T-cell (primary cell): ENCODE results near the gene ADM5. TPM values are rescaled to one million over a fixed set of nuclear protein-coding genes. Genes with fewer than 3 reads are reported as not detected.
A peak's percentile ranks its signal among the peaks of the same experiment; 100 is the strongest.

Experiments
- ATAC-seq, 4 experiments: fragments of 200-7000 bp in 3 of 4; fragments of 150-1000 bp in 1 of 4; cut with Tn5 transposase; replicated peaks in 1 of 4; 1 replicate in 3 of 4; 2 replicates in 1 of 4; pipeline ENCODE4 v1.10.0; 2021; ENCODE audit warnings: moderate library complexity in 3 of 4, mild to moderate bottlenecking in 2 of 4, moderate number of reproducible peaks in 1 of 4
- CTCF ChIA-PET, 2 donors: fragments of 300-600 bp; sonication (Branson Sonifier 250); formaldehyde crosslinking; loops; one replicate each; lab custom pipeline; 2022; ENCODE audit warnings: antibody characterized with exemption in 2 of 2; lab: Charles Lee
- POLR2A ChIA-PET, 2 donors: fragments of 300-600 bp; sonication (Branson Sonifier 250); formaldehyde crosslinking; loops; one replicate each; lab custom pipeline; 2022; ENCODE audit warnings: antibody characterized with exemption in 2 of 2; lab: Charles Lee
- DNase-seq, 35 experiments: peaks; one replicate each; pipeline versions ENCODE4 v3.0.0 to v3.0.0-alpha.2; 2013 to 2023
- H3K27ac ChIP-seq: one replicate; pipeline ENCODE4 v1.5.1; 2013; ENCODE audit warnings: low read length
- H3K27me3 ChIP-seq, 2 experiments: replicated peaks in 1 of 2; 1 replicate in 1 of 2; 2 replicates in 1 of 2; pipeline versions ENCODE4 v1.6.1 to v1.7.0; 2013; ENCODE audit warnings: low read length in 1 of 2, mixed read lengths in 1 of 2; ENCODE audit not compliant: control insufficient read depth in 2 of 2, insufficient read depth in 2 of 2; ENCODE audit errors: extremely low read depth in 1 of 2
- H3K36me3 ChIP-seq, 2 donors: 1 replicate in 1 of 2; 2 replicates in 1 of 2; pipeline versions ENCODE4 v1.6.1 to v1.7.0; 2013; ENCODE audit warnings: low read length in 1 of 2; ENCODE audit not compliant: control insufficient read depth in 2 of 2, insufficient read depth in 1 of 2; ENCODE audit errors: extremely low read depth in 1 of 2
- H3K4me1 ChIP-seq, 2 experiments: 1 replicate in 1 of 2; 2 replicates in 1 of 2; pipeline versions ENCODE4 v1.6.1 to v1.7.0; 2013; ENCODE audit warnings: low read length in 2 of 2, mixed read lengths in 1 of 2; ENCODE audit not compliant: insufficient read depth in 2 of 2, control insufficient read depth in 1 of 2; ENCODE audit errors: extremely low read depth in 1 of 2
- H3K4me3 ChIP-seq, 2 donors: 1 replicate in 1 of 2; 2 replicates in 1 of 2; pipeline versions ENCODE4 v1.5.1 to v1.7.0; 2013; ENCODE audit warnings: mild to moderate bottlenecking in 2 of 2, low read length in 1 of 2, moderate library complexity in 1 of 2; ENCODE audit not compliant: control insufficient read depth in 1 of 2; ENCODE audit errors: extremely low read depth in 1 of 2
- H3K9me3 ChIP-seq: 2 replicates; pipeline ENCODE4 v1.7.0; 2013
- H3K27ac Mint-ChIP-seq, 2 donors: one replicate each; pipeline ENCODE4 v1.8.0; 2020 to 2021; ENCODE audit warnings: mild to moderate bottlenecking in 2 of 2, mixed read lengths in 2 of 2
- H3K27me3 Mint-ChIP-seq, 2 donors: one replicate each; pipeline ENCODE4 v1.8.0; 2021 to 2022; ENCODE audit warnings: mixed read lengths in 2 of 2
- H3K36me3 Mint-ChIP-seq: one replicate; pipeline ENCODE4 v1.8.0; 2021; ENCODE audit warnings: mixed read lengths
- H3K4me1 Mint-ChIP-seq, 3 donors: one replicate each; pipeline ENCODE4 v1.8.0; 2020 to 2022; ENCODE audit warnings: mixed read lengths in 3 of 3, mild to moderate bottlenecking in 1 of 3
- H3K4me3 Mint-ChIP-seq, 3 donors: one replicate each; pipeline ENCODE4 v1.8.0; 2020 to 2022; ENCODE audit warnings: mild to moderate bottlenecking in 3 of 3, mixed read lengths in 3 of 3, moderate library complexity in 3 of 3
- H3K9me3 Mint-ChIP-seq, 3 donors: one replicate each; pipeline ENCODE4 v1.8.0; 2020 to 2022; ENCODE audit warnings: mixed read lengths in 3 of 3
- WGBS: methylation state at CpG from one replicate; pipeline ENCODE4 v1.1.5; 2013; ENCODE audit warnings: missing lambda C conversion rate; ENCODE audit not compliant: insufficient coverage; 5-methylcytosine and 5-hydroxymethylcytosine counted together
- total RNA-seq, 35 experiments: library from RNA in 6 of 35; stranded (reverse) in 6 of 35; fragments of 120-200 nt in 1 of 35; gene quantifications; one replicate each; pipeline versions ENCODE4 v1.2.1 to v1.2.4 and lab custom pipeline; 2013 to 2026

The ADM5 gene
- total RNA-seq, 5 donors from 2014 or later (not counting 1 experiment from before 2014, with no cell fraction given), result 3.5 to 6.4 (median 5.6) TPM

DNA sequence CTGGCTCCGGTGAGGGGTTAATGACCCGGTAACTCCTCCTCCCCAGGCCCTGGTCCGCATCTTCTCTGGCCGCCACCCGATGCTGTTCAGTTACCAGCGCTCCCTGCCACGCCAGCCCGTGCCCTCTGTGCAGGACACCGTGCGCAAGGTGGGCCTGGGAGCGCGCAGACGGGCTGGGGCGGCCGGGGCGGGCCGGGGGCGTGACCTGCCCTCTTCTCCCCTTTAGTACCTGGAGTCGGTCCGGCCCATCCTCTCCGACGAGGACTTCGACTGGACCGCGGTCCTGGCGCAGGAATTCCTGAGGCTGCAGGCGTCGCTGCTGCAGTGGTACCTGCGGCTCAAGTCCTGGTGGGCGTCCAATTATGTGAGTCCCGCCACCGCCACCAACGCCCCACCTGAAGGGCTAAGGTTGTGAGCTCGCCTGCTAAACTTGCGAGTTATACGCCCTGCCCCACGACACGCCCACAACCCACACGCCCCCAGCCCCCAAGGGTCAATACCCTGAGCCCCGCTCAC, 11.9 kb downstream of the ADM5 start:
- Mint-ChIP-seq H3K4me3 (no peak overlapping the region), H3K36me3 (no peaks in the 10 kb centered on the region), H3K4me1 (no peaks in the 10 kb centered on the region), H3K27ac (no peak overlapping the region), H3K27me3 (peaks cover 0 to 6% of the 10 kb centered on the region in 2 donors), H3K9me3 (no peaks in the 10 kb centered on the region)
- H3K27ac ChIP-seq, result no peak overlapping the region
- H3K36me3 ChIP-seq, result no peaks in the 10 kb centered on the region
- no peak for DNase-seq
- H3K9me3 ChIP-seq, result no peaks in the 10 kb centered on the region
- POLR2A ChIA-PET, result no interaction called here
- WGBS, result 44% methylated on average over 33 of the region's 40 CpGs
- H3K4me1 ChIP-seq, result no peaks in the 10 kb centered on the region
- H3K4me3 ChIP-seq, result no peak overlapping the region
- peak in 1 of 4 experiments; percentile 29 for ATAC-seq
- CTCF ChIA-PET, result no interaction called here
- peaks cover 0 to 39% of the 10 kb centered on the region in 2 experiments for H3K27me3 ChIP-seq

DNA sequence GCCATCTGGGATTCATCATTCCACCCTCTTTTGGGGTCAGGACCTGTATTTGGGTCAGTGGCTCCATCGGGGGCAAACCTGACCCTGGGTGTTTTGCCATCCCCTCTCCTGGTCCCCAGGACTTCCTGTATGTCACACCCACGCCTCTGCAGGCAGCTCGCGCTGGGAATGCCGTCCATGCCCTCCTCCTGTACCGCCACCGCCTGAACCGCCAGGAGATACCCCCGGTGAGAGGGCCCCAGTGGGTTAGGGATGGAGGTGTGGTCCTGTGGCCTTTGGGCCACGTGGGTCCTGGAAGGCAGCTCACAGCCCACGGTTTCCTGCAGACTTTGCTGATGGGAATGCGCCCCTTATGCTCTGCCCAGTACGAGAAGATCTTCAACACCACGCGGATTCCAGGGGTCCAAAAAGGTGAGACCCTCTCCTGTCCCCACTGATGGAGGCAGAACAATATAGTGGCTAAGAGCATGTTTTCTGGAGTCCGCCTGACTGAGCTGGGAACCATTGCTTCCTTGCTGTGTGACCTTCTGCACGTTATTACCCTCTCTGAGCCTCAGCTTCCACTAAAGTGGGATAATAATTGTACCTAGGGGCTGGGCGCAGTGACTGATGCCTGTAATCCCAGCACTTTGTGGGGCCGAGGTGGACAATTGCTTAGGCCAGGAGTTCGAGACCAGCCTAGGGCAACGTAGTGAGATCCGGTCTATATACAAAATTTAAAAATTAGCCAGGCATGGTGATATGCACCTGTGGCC, 15.7 kb downstream of the ADM5 start:
- no peak for ATAC-seq
- peaks cover 0 to 44% of the 10 kb centered on the region in 2 experiments for H3K27me3 ChIP-seq
- peaks cover 7 to 8% of the 10 kb centered on the region in 2 donors for H3K27me3 Mint-ChIP-seq
- H3K4me3 ChIP-seq, result no peak overlapping the region
- no peaks in the 10 kb centered on the region for H3K9me3 Mint-ChIP-seq
- POLR2A ChIA-PET, result no interaction called here
- peaks cover under 1% of the 10 kb centered on the region for H3K36me3 Mint-ChIP-seq
- H3K4me1 Mint-ChIP-seq, result no peaks in the 10 kb centered on the region
- no peaks in the 10 kb centered on the region for H3K36me3 ChIP-seq
- H3K9me3 ChIP-seq, result no peaks in the 10 kb centered on the region
- H3K27ac Mint-ChIP-seq, result no peak overlapping the region
- H3K4me1 ChIP-seq, result no peaks in the 10 kb centered on the region
- CTCF ChIA-PET, result no interaction called here
- no peak for DNase-seq
- no peak overlapping the region for H3K4me3 Mint-ChIP-seq
- no peak overlapping the region for H3K27ac ChIP-seq
- WGBS, result 83% methylated on average over 22 of the region's 22 CpGs

DNA sequence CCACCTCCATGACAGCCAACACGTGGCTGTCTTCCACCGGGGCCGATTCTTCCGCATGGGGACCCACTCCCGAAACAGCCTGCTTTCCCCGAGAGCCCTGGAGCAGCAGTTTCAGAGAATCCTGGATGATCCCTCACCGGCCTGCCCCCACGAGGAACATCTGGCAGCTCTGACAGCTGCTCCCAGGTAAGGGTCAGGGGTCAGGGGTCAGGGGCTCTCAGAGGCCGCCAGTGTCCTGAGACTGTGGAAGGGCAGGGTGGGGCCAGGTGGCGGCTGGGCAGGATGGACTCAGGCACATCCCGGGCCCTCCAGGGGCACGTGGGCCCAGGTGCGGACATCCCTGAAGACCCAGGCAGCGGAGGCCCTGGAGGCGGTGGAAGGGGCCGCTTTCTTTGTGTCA, 16.5 kb downstream of the ADM5 start:
- Histone ChIP-seq H3K27me3 (peaks cover 0 to 46% of the 10 kb centered on the region in 2 experiments), H3K9me3 (no peaks in the 10 kb centered on the region), H3K36me3 (no peaks in the 10 kb centered on the region), H3K27ac (no peak overlapping the region), H3K4me3 (no peak overlapping the region), H3K4me1 (no peaks in the 10 kb centered on the region)
- ChIA-PET CTCF (no interaction called here), POLR2A (no interaction called here)
- Mint-ChIP-seq H3K36me3 (peaks cover 3% of the 10 kb centered on the region), H3K9me3 (no peaks in the 10 kb centered on the region), H3K27ac (no peak overlapping the region), H3K4me3 (no peak overlapping the region), H3K4me1 (no peaks in the 10 kb centered on the region), H3K27me3 (peaks cover 7 to 12% of the 10 kb centered on the region in 2 donors)
- 90% methylated on average over 16 of the region's 16 CpGs for WGBS
- no peak for ATAC-seq
- no peak for DNase-seq

DNA sequence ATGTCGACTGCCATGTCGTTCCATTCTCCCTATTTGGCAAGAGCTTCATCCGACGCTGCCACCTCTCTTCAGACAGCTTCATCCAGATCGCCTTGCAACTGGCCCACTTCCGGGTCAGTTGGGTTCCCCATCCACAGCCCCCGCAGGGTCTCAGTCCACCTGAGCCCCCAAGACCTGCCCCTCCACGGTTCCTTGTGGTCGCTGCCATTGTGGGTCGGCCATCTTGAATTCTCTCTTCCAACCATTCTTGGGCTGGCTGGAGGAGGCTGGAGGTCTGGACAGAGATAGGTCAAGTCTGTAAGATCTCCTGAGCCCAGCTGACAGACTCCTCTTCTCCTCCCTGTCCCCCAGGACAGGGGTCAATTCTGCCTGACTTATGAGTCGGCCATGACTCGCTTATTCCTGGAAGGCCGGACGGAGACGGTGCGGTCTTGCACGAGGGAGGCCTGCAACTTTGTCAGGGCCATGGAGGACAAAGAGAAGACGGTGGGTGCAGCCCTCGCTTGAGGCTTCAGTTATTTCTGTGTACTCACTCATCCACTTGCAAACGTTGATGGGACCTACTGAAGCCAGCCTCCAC, 21.1 kb downstream of the ADM5 start:
- no peak overlapping the region for H3K27ac ChIP-seq
- H3K27me3 ChIP-seq, result peaks cover 0 to 28% of the 10 kb centered on the region in 2 experiments
- peaks cover 5 to 7% of the 10 kb centered on the region in 2 donors for H3K27me3 Mint-ChIP-seq
- ChIA-PET CTCF (no interaction called here), POLR2A (no interaction called here)
- no peaks in the 10 kb centered on the region for H3K4me1 ChIP-seq
- peaks cover 3% of the 10 kb centered on the region for H3K36me3 Mint-ChIP-seq
- H3K4me3 ChIP-seq, result no peak overlapping the region
- DNase-seq (no peak), ATAC-seq (no peak)
- H3K36me3 ChIP-seq, result no peaks in the 10 kb centered on the region
- H3K4me1 Mint-ChIP-seq, result peaks cover 0 to 2% (median 0%) of the 10 kb centered on the region in 3 donors
- no peaks in the 10 kb centered on the region for H3K9me3 Mint-ChIP-seq
- H3K27ac Mint-ChIP-seq, result no peak overlapping the region
- WGBS, result 93% methylated on average over 17 of the region's 20 CpGs
- no peaks in the 10 kb centered on the region for H3K9me3 ChIP-seq
- no peak overlapping the region for H3K4me3 Mint-ChIP-seq

DNA sequence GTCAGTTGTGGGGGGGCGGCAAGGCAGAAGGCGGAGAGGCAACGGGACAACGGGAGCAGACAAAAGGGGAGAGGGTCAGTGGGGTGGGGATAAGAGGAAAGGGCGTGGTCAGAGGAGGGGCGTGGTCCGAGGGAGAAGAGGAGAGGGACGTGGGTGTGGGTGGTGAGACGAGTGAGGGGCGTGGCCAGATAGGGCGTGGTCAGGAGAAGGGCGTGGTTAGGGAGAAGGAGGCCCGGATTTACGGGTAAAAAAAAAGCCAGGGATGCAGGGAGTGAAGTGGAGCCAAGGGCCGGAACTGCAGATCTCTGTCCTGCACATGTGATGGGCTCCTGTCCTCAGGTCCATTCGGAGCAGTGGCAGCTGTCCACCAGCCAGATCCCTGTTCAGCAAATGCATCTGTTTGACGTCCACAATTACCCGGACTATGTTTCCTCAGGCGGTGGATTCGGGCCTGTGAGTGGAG, 23.0 kb downstream of the ADM5 start:
- CTCF ChIA-PET, result no interaction called here
- Histone ChIP-seq H3K9me3 (no peaks in the 10 kb centered on the region), H3K27ac (no peak overlapping the region), H3K4me1 (peaks cover 0 to 7% of the 10 kb centered on the region in 2 experiments), H3K4me3 (no peak overlapping the region), H3K27me3 (peaks cover 0 to 15% of the 10 kb centered on the region in 2 experiments), H3K36me3 (no peaks in the 10 kb centered on the region)
- Mint-ChIP-seq H3K4me1 (peaks cover 4 to 8% (median 6%) of the 10 kb centered on the region in 3 donors), H3K27me3 (peaks cover 5 to 7% of the 10 kb centered on the region in 2 donors), H3K36me3 (peaks cover 3% of the 10 kb centered on the region), H3K4me3 (no peak overlapping the region), H3K27ac (no peak overlapping the region), H3K9me3 (no peaks in the 10 kb centered on the region)
- ATAC-seq, result no peak
- DNase-seq, result no peak
- POLR2A ChIA-PET, result no interaction called here
- 93% methylated on average over 8 of the region's 20 CpGs for WGBS

DNA sequence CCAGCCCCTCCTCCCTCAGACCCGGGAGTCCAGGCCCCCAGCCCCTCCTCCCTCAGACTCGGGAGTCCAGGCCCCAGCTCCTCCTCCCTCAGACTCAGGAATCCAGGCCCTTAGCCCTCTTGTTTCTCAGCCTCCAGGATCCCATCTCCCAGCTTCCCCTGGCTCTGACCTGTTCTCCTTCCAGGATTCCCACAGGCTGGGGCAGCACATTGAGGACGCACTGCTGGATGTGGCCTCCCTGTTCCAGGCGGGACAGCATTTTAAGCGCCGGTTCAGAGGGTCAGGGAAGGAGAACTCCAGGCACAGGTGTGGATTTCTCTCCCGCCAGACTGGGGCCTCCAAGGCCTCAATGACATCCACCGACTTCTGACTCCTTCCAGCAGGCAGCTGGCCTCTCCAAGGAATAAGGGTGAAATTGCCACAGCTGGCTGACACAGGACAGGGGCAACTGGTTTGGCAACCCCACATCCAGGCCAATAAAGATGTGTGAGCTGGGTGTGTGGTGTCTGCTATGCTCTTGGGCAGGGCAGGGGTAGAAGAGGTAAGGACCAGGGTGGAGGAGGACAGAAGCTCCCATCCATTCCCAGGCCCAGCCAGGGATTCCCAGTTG, 23.9 kb downstream of the ADM5 start:
- POLR2A ChIA-PET, result no interaction called here
- Histone ChIP-seq H3K4me1 (peaks cover 0 to 16% of the 10 kb centered on the region in 2 experiments), H3K27me3 (peaks cover 0 to 12% of the 10 kb centered on the region in 2 experiments), H3K4me3 (no peak overlapping the region), H3K9me3 (no peaks in the 10 kb centered on the region), H3K36me3 (no peaks in the 10 kb centered on the region), H3K27ac (no peak overlapping the region)
- Mint-ChIP-seq H3K9me3 (no peaks in the 10 kb centered on the region), H3K4me1 (peaks cover 9 to 12% (median 10%) of the 10 kb centered on the region in 3 donors), H3K36me3 (peaks cover 3% of the 10 kb centered on the region), H3K27me3 (peaks cover 5 to 7% of the 10 kb centered on the region in 2 donors), H3K27ac (no peak overlapping the region), H3K4me3 (no peak overlapping the region)
- DNase-seq (no peak), ATAC-seq (no peak)
- 95% methylated on average over 6 of the region's 8 CpGs for WGBS
- CTCF ChIA-PET, result no interaction called here
